Stimulated activated CD8-positive, alpha-beta memory T cell treated with anti-CD3 and anti-CD28 coated beads, Interleukin-12 subunit alpha, Interleukin-12 subunit beta, amount 100 ng/mL, for 4 hours (primary cell): Measurements from ENCODE around the gene DOK1.
"Not testable (repeated sequence)": the region's sequence is repeated elsewhere in the genome, so short reads cannot be mapped to it uniquely, and the experiment has no call there.

Experiments used
- DNase-seq: peaks from one replicate; pipeline ENCODE4 v3.0.0-alpha.2; 2020; ENCODE audit warnings: low read depth

DOK1 gene

DNA sequence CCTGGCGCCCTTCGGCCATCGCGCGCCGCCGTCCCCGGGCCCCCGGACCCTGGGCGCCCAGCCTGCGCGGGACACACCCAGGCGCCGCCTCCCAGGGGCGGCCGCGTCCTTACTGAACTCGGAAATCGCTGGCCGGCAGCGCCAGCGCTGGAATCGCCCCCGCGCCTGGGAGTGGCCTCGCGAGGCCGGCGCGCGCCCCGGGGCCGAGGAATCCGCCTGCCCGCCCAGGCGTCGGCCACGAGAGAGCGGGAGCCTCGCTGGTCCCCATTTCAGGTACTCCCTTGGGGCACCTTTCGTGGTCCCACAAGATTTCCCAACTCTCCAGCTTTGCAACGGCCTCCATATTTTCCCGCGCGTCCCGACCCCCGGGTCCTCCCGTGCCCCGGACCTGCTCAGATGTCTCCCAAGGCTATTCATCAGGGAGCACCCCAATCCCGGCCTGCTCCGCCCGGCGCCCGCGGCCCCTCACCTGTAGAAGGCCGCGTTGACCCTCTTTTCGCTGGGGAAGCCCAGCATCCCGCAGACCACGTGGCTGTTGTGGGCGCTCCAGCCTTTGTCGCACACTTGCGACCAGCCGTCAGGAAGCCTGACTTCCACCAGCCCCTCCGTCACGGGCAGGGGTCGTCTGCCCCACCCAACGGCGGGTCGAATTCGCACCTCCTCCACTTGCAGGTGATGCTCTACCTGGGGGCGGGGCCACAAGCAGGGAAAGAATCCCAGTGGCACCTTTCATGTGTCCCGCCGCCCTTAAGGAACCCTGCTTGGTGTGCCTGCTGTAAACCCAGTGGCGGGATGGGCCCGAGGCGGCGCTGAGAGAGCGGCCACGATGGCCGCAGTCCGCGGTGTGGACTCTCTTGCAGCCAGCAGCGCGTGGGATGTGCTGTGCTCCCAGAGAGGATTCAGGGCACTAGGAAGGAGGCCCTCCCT, 5.4 kb upstream of the DOK1 start:
- no peak for DNase-seq

DNA sequence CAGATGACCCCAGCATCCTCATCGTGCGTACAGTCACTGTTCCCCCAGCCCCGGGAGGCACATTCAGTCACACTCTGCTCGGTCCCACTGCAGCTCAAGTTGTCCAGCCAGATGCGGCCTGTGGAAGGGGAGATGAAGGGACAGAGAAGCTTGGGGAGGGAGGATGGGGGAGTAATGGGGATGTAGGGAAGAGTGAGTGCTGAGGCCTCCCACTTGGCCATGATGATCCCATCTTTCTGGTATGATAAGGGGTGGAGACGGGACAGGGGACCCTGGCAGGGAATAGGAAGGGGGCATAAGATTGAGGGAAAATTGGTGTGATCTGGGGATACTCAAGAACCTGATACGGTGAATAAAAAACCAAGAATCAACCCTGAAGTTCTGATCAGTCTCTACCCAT, 4.3 kb upstream of the DOK1 start:
- no peak for DNase-seq

DNA sequence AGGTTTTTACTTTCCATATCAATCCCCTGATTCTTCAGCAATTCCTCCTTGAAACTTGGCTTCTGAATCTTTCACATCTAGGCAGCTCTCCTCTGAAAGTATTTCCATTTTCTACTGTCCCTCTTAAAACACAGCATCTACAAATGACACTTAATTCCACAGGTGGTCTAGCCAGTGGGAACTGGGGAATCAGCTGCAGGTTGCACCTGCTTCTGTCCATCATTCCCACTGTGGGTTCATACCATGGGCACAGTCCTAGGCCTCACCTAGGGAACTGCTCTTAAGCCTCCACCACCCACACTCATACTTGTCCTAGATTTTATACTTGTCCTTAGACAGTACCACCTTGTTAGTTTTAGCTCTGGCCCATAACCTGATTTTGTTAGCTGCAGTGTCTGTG, 3.0 kb upstream of the DOK1 start:
- no peak for DNase-seq

DNA sequence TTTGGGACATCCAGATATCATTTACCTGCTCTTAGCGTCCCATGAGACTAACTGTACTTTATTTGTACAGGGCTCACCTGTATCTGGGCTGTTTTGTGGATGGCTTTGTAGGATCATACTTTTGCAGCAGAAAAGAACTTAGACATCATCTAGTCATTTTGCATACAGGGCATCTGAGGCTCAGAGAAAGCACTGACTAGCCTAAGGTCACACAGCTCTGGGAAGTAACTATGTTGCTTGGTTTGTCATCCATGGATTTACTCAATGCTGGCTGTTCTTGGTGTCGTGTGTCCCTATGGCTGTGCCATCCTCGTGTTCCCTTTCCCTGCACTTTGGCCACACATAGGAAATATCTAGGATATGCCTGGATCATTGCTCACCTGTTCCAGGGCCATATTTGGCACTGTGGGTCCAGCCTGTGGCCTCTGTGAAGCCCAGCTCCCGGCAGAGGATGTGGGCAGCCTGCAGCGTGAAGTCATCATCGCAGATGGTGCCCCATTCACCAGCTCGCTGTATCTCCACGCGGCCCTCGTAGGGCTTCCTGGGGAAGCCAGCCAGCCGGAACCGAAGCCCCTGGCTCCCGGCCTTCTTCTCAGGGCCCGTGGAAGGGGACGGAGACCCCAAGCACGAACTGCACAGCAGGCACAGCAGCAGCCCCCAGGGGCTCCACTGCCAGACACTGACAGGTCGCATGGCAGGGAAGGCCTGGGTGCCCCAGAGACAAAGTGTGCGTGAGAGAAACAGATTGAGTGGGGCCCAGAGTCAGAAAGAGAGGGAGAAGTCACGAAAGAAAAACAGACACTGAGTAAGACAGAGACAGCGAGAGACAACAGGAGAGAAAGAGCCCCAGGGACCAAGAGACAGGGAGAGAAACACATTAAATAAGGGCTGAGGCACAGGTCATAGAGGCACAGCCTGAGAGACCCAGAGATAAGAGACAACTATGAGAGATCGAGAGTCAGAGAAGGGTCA, 2.3 kb upstream of the DOK1 start:
- DNase-seq = no peak

DNA sequence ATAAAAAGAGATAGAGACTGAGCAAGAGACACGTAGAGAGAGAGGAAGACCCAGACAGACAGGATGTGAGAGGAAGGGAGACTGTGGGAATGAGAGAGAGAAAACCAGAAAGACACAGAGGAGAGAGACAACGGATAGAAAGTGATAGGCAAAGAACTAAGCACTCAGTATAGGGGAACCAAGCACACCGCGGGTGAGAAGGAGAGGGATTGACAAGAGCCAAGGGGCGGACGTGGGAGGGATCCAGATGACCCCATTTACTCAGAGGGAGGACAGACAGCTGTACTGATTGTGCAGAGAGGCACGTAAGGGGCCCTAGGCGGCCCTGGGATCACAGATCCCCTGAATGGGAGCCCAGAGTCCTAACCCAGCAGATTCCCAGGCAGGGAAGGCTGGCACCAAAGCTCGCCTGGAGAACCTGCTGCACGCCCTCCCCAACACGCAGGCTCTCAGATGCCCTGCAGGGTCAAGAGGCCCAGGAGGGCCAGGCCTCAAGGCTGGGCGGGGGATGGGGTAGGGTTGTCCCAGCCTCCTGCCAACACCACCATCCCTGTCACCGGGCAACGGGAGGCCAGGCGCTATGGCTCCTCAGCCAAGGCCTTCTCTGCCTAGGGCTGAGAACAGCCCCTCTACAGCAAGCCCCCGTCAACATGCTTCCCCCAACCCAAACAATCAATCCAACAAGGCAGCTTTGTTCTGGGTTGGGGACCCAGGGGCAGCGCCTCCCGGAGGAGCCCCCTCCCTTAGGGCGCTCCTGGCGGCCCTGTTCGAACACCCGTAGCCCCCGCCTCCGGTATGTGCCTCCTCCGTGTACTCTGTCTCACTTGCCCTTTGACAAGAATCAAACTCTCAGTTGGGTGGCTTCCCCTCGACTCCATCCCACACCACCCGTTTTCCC, 1.4 kb upstream of the DOK1 start:
- no peak for DNase-seq

DNA sequence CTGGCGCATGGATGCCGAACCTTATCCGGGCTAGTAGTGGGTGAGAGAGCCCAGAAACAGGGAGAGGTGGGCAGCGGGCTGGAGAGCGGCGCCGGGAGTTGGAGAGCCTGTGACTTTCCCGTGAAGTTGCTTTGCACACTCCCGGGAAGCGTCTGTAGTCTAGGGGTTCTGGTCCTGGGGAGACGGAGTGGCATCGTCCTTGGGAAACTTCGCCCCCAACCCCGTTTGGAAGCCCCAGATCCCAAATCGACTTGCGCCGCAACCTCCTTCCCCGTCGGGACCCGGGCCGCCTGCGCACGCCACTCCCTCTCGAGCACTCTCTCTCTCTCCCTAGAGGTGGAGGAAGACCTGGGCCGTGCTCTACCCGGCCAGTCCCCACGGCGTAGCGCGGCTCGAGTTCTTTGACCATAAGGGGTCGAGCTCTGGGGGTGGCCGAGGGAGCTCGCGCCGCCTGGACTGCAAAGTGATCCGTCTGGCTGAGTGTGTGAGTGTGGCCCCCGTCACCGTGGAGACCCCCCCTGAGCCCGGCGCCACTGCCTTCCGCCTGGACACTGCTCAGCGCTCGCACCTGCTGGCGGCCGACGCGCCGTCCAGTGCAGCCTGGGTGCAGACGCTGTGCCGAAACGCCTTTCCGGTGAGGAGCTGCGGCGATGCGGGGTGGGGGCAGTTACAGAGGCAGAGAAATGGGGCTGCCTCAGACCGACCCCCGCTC, 456 bp downstream of the DOK1 start:
- DNase-seq = no peak

DNA sequence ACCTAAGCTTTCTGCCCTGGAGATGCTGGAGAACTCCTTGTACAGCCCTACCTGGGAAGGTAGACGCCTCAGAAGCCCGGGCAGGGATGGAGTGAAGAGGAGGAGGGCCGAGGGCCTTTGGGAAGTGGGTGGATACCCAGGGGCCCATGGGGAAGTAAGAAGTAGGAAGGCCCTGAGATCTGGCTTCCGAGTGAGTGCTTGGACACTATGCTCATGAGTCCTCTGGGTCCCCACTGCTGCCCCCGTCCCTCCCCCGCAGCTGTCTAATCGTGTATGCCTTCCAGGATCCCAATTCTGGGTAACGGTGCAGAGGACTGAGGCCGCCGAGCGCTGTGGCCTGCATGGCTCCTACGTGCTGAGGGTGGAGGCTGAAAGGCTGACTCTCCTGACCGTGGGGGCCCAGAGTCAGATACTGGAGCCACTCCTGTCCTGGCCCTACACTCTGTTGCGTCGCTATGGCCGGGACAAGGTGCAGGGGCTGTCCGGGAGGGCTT, 1.1 kb downstream of the DOK1 start:
- DNase-seq = no peak

DNA sequence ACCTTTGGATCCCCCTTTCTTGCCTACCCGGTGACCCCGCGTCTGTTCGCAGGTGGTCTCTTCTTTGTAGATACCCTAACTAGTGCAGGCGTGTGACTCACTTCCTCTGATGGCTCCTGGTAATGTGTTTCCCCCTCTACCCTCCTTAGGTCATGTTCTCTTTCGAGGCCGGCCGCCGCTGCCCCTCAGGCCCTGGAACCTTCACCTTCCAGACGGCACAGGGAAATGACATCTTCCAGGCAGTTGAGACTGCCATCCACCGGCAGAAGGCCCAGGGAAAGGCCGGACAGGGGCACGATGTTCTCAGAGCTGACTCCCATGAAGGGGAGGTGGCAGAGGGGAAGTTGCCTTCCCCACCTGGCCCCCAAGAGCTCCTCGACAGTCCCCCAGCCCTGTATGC, 1.6 kb downstream of the DOK1 start:
- DNase-seq = no peak

DNA sequence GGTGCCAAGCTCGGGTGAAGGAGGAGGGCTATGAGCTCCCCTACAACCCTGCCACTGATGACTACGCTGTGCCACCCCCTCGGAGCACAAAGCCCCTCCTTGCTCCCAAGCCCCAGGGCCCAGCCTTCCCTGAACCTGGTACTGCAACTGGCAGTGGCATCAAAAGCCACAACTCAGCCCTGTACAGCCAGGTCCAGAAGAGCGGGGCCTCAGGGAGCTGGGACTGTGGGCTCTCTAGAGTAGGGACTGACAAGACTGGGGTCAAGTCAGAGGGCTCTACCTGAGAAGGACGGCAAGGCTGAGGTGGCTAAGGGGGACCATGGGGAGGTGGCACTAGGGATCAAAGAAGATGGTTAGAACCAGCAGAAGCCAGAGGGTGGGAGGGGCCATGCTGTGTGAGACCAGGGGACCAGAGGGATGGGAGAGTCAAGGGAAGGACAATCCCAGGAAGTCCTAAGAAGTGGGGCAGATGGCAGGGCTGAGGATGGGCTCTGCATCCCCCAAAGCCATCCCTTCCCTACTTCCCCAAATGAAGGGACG, 2.4 kb downstream of the DOK1 start:
- DNase-seq = no peak

DNA sequence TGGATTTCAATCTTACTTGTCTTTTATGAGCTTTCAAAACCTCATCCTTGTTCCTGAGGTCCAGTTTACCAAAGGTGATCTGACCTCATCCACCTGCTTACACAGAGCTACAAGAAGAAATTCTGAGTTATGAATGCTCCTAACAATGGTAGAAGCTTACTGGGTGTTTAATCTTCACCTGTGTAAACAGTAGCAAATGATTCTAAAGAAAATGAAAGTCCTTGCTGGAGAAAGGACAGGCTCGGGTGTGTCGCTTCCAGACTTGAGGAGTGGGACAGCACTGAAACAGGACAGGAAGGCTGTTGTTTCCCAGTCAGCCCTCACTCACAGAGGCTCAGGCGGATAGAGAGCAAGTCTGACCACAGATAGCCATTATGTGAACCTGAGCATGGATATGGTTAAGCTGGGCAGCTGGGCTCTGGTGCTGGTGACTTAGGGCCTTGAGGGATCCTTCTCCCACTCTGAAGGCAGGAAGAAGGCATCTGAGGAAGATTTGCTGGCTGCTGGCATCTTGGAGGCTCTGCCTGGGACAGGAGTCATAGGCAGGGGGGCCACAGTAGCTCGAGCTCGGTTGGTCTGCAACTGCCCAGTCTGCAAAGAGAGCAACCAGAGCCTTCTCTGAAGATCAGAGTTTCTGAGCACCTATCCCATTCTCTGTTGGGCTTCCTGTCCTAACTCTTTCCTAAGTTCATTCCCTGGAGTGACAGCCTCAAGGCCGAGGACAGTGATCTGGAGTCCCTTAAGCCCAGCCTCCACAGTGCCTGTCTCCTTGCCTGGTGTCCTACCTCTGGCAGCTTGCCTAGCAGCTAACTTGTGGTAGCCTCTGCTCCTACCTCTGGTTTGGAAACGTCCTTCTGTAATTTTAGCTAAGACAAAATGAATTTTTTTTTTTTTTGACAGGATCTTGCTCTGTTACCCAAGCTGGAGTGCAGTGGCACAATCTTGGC, 4.0 kb downstream of the DOK1 start:
- DNase-seq = no peak

DNA sequence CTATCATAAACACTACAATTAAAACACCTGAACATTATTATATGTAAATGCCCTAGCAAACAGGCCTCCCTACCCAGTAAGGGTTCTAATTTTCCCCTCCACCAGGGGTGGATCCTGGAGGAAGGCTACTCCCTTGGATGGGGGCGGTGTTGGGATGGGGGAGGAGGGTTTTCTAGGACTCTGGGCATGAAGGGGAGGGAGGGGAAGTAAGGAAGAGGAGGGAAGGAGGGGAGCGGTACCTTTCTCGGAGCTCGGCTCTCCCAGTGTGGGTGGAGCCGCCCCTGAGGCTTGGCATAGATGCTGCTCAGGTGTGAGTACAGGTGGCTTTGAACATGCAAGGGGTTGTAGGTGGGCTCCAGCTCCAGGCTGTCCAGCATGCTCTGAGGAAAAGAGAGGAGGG, 5.4 kb downstream of the DOK1 start:
- no peak for DNase-seq

DNA sequence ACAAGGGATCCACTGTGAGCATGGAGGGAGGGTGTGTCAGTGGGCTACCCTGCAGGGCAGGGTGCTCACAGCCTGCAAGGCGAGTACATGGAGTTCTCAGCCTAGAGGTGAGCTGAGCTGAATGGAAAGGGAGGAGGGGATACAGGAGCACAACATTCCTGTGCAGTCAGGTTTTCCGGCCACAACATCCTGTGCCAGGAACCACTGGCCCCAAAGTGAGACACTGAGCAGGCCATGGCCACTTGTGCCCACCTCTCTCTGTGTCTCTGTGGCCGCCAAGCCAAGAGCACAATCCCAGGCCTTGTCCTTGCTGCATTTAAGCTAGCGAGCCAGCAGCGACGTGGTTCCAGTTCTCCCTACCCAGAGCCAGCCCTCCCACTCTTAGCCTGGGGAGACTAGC, 6.1 kb downstream of the DOK1 start:
- no peak for DNase-seq

DNA sequence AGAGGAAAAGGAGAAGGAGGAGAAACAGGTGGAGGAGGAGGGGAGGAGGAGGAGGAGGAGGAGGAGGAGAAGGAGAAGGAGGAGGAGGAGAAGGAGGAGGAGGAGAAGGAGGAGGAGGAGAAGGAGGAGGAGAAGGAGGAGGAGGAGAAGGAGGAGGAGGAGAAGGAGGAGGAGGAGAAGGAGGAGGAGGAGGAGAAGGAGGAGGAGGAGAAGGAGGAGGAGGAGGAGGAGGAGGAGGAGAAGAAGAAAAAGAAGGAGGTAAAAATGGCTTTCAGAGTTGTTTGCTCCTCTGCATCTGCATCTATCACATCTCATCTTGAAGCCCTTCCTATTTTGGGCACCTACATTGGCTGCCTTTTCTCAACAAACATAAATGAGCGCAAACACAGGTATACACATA, 6.5 kb downstream of the DOK1 start:
- DNase-seq = not testable (repeated sequence)

DNA sequence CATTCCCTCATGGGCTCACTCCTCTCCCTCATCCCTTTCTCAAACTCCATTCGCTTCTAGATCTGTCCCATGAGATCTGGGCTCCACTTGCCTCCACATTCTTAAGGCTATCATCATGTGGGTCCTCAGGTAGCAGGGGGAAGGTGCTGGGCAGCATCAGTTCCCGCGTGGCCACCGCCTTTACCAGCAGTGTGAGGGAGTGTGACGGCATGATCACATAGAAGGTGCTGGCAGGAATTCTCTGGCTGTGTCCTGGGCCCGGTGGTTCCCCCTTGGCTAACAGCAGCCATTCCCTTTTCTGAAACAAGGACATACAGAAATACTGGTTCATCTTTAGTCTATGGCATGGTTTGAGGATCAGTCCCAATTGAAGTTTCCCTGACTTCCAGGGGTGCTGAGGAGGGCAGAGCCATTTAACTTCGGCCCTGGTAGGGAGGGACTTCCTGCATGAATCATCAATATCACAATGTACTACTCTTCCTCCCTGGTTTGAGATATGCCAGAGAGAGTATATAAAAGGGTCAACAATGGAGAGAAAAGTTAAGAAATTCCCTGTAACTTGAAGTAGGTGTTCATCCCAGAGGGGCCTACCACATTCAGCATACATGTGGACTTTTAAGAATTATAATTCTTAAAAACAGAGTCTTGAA, 7.7 kb downstream of the DOK1 start:
- no peak for DNase-seq

DNA sequence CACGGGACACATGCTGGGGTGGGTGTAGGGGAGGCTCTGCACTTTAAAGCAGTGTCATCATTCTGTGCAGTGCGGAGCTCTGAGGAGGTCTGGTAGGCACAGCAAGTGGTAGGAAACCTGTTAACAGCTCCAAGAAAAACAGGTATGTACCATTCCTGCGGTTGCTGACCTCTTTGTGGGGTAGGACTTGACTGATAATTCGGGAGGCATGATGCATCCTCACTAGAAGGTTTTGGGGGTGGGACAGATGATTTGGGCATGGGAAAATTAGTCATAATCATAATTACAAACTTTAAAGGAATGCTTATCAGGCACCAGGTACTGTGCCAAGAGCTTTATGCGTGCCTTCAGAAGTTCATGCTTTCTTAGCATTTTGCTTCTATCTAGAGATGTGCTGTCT, 9.7 kb downstream of the DOK1 start:
- DNase-seq = no peak

DNA sequence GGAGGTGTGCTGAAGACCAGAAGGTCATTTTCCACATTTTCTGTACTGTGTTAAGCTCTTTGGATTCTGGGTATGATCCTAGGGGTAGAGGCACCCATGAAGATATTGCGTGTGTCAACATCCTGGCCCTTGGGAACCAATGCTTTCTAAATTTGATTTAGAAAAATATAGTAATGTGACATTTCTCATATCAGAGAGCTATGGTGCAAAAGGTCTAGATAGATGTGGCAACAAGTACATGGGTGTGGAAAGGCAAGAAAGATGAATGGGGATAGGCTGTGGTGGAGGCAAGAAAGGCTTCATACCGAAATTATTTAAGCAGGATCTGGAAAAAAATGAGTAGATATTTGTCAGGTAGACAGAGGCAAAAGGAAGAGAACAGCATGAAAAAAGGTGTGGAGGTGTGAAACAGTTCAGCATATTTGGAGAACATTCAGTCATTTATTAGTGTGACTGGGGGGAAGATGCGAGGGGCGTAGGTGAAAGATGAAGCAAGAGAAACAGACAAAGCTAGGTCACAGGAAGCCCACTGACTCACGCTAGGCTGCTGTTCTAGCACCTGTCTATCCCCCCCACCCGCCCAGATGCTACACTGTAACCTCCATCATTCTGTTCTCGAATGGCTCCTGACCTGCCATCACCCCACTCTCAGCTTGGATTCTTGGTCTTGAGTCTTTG, 11.7 kb downstream of the DOK1 start:
- DNase-seq = no peak

DNA sequence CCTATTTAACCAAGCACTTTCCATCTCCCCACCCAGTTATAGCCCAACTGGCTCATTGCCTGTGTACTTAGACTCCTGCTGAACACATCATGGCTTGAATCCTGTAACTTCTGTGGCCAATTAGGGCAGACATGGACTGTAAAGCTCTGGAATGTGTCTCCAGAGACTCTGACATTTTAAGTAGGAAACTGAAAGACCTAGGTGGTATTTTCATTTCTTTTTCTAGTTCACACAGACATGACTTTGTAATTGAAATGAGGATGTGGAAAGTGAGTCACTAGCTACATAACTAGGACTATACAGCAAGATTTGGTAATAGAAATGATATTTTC, 12.2 kb downstream of the DOK1 start:
- DNase-seq = no peak

DNA sequence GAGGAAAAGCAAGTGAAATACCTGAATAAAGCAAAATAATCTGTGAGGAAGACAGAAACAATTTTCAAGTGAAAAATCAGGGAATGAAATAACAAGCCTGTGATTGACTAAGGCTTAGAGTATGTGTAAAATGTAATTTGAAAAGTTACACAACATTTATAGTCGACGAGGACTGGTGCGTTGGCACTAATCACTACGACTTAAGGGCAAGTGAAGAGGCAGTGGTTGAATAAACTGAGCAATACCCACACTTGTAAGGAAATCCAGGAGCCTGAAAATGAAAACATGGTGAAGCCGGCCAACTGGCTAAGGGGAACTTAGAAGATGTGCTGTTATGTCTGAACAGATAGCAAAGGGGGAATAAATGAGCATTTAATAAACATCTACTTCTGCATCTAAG, 13.4 kb downstream of the DOK1 start:
- DNase-seq = no peak

DNA sequence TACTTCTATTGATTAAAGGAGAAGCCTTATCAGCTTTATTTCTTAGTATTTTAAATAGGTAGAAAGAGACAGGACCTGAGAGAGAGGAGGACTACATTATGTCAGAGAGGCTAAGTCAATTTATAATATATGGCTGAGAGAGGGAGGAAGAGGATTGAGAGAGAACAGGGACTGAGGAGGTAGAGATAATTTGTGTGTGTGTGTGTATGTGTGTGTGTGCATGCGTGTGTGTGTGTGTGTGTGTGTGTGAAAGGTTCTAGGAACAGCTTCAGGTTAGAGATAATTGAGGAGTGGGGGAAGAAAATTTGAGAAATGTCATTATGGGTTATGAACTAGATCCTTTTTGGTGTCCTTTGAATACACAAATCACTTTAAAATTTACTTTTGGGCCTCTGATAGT, 15.2 kb downstream of the DOK1 start:
- no peak for DNase-seq
